Gastrocnemius medialis (tissue), 4 donors: ENCODE data around the gene KCNH4.

Source experiments
- CTCF ChIP-seq, 5 experiments: fragments of 450-650 bp in 3 of 5; fragments of 200-600 bp in 2 of 5; sonication (generic) in 2 of 5; IDR thresholded peaks in 4 of 5; conservative IDR thresholded peaks in 1 of 5; 1 replicate in 4 of 5; 2 replicates in 1 of 5; pipeline ENCODE4 v1.5.1; 2016 to 2019; ENCODE audit warnings: antibody characterized with exemption in 5 of 5, mild to moderate bottlenecking in 3 of 5, moderate library complexity in 3 of 5
- POLR2A ChIP-seq, 2 donors: fragments of 450-650 bp; IDR thresholded peaks; one replicate each; pipeline ENCODE4 v1.6.1; 2017; ENCODE audit warnings: antibody characterized with exemption in 2 of 2, mild to moderate bottlenecking in 2 of 2, moderate library complexity in 2 of 2

DNA sequence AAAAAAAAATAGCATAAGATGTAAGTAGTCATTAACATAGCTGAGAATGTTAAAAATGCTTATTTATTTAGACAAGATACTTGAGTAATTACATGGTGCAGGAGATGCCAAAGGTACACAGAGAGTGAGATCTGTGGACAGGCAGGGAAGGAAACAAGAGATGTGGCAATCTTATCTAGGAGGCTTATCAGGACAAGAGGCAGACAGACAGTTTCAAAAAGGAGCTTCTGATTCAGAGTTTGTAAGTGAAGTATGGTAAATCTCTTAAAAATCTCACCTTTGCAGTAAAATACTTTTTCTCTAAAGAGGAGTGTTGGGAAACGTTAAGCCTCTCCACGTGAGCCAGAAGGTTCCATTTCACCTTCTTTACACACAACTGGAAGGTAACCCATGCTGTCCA is 33.2 kb upstream of the KCNH4 start:
- TF ChIP-seq CTCF (IDR thresholded peaks at IDR 0.05 in 4 of 5, conservative IDR thresholded peaks at IDR 0.05 in 1 of 5) (no peak), POLR2A (IDR thresholded peaks at IDR 0.05) (no peak)
